NCI-H226 (cell line): ENCODE data around the gene TMEM45B.
"Not testable (repeated sequence)": the region's sequence is repeated elsewhere in the genome, so short reads cannot be mapped to it uniquely, and the experiment has no call there.

Experiments used
- DNase-seq: peaks from one replicate; pipeline ENCODE4 v3.0.0-alpha.2; 2015

The TMEM45B gene

DNA sequence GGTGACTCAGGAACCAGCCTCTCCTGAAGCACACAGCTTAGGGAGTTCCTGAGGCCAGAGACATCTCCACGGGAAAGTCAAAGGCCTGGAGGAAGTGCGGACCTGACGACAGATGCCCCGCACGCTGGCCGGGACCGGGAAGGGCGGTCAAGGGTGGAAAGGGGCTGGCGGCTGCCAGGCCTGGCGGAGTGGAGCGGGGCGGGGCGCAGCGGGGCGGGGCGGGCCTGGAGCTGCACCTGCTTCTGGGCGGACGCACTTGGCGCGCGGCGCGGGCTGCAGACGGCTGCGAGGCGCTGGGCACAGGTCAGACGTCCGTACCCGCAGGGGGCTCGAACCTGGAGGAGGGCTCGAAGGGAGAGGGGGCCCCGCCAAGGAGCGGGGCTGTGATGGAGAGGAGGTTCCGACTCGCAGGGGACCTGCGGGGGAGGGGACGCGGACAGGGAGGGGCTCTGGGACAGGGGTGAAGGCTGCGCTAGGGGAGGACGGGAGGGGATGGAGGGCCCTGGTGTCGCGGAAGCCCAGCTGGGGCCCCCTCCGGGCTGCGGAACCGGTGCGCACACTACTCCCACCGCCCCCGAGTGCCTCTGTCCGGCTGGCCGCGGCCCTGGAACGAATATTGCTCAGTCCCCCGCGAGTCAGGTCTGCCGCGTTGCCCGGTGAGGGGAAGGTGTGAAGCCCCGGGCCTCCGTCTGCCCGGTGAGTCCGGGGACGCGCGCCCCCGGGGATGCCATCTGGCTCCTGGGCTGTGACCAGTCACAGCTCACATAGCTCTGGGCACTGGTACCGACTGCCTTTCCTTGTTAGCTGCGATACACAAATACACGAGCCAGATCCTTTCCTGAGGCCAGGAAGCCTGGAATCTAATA is at the start of gene TMEM45B:
Gene TMEM45B, plus strand, starts transcription at position 253 of the 866 bp plus-strand sequence. CDS start 36,635 bp downstream, outside the sequence.
- DNase-seq, result no peak

DNA sequence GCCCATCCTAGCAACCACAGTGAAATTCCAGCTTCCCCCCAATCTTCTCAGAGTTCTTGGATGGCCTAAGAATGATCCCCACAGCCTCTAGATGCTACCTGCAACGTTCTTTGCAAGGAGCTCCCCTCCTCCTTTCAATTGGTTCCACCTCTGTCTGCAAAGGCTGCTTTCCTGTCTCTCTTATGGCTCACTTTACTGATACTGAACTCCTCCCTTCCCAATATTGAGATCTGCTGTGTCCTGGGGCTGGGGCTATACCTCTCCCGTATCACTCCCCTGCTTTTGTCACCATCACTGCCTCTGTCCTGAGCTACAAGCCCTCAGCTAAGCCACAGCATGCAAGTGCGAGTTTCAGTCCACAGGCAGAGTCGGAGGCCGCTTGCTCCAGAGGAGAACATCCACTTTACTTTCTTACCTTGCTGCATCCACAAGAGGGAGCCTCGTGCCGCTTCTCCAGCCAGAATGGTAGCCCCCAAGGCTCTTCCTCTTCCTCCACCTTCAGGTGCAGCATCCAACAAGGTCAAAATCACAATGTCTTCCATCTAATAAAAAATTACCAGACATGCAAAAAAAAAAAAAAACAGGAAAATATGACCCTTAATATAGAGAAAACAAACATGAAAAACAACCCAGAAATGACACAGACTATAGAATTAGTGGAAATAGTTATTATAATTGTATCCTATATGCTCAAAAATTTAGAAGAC is 48.6 kb upstream of the TMEM45B start:
- DNase-seq, result no peak

DNA sequence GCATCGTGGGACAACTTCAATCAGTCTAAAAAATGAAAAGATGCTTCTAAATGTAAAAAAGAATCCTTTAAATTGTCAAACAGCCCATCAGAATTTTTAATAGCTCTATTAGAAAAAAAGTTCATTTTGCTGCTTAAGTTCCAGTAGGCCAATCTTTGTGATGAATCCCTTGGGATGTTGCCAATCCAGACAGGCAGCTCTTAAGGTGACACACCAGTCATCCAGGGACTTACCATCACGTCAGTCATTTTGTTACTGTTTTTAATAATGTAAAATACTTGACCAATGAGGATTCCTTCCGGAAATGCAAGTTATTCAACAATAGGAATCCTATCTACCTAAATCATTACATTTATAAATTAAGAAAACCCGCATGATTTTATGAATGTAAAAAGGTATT is 47.8 kb upstream of the TMEM45B start:
- DNase-seq, result no peak

DNA sequence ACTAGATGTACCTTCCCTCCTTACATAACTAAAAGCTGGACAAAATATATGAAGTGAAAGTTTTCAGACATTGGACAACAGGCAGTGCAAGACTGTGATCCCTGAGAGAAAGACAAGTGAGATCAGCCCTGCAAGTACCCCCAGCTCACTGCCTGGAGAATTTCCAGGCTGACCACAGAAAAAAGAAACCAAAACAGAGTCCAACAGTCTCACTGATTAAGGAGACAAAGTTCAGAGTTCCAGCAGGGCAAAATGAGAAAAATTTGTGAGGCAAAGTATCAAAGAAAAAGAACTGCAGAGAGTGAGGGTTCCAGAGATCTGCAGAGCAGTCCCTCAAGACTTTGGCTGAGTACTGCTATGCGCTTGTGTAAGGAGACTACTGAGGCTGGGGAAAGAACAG is 47.3 kb upstream of the TMEM45B start:
- DNase-seq, result no peak

DNA sequence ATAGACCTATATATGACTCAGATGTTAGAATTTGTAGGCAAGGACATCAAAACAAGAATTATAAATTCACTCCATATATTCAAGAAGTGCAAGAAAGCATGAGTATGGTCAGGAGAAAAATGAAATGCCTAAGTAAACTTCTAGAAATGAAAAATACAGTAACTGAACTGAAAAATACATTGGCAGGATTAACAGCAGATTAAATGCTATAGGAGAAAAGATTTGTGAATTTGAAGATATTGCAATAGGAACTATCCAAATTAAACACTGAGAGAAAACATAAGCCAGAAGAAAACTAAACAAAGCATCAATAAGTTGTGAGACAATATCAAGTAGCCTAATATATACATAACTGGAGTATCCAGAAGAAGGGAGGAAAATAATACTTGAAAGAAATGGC is 46.6 kb upstream of the TMEM45B start:
- DNase-seq, result no peak

DNA sequence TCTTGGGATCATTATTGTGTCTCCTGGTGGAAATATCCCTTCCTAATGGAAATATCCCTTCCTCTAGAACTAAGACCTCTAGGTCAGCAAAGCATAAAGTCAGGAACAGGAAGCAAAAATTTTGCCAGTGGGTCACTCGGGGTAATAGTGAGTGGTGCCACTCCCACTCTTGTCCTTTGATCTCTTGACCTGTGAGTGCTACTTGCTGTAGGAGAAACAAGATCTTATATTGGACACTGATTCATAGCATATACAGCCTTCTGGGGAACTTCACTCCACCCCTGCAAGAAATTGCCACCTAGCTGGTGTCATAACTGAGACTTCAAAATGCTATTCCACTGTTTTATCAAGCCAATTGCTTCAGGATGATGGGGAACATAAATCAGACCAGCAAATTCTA is 44.7 kb upstream of the TMEM45B start:
- DNase-seq, result no peak

DNA sequence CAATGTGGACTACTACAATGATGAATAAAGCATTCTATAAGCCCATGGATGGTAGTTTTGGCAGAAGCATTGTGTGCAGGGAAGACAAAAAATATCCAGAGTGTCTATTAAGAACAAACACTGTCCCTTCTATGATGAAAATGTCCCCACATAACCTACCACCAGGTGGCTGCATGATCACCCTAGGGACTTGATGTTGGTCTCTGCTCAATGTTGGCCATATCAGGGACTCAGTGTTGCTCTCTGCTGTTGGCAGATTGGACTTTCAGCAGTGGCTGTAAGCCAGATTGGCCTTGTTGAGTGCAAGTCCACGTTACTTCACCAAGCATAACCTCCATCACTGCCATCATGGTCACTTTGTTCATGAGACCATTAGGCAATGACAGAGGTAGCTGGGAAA is 44.2 kb upstream of the TMEM45B start:
- DNase-seq, result not testable (repeated sequence)

DNA sequence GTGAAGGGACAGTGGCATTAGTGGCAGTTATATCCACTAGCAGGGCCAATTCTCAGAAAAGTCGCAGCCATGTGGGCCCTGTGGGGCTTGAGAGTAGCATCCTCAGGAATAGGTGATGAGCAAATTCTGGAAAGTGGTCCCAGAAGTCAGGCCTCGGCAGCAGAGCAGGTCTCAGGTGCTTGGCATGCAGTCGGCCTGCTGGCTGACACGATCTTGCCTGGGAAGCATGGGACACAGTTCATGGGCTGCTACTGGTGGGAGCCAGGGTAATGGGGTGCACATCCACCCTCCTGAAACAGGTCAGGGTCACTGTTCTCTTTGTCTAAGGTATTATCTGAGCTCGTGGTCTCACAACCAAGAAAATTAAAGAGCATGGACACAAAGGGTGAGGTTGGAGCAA is 36.8 kb upstream of the TMEM45B start:
- no peak for DNase-seq

DNA sequence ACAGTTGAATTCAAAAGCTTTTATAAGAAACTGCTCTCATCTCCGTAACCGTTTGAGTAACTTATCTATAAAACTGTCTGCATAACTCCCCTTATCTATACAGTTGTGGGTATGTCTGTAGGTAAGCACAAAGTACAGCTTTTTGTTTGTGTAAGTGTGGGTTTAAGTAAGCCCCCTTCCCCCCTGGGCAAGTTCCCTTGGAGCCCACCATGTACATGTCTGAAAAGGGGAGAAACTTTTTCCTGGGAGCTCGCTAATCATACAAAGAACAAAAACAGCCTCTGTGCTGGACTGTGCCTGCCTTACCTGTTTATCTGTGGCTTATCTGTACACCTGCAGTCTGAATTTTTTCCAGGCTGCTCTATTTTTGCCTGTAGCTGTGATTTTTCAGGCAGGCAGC is 36.3 kb upstream of the TMEM45B start:
- DNase-seq, result no peak

DNA sequence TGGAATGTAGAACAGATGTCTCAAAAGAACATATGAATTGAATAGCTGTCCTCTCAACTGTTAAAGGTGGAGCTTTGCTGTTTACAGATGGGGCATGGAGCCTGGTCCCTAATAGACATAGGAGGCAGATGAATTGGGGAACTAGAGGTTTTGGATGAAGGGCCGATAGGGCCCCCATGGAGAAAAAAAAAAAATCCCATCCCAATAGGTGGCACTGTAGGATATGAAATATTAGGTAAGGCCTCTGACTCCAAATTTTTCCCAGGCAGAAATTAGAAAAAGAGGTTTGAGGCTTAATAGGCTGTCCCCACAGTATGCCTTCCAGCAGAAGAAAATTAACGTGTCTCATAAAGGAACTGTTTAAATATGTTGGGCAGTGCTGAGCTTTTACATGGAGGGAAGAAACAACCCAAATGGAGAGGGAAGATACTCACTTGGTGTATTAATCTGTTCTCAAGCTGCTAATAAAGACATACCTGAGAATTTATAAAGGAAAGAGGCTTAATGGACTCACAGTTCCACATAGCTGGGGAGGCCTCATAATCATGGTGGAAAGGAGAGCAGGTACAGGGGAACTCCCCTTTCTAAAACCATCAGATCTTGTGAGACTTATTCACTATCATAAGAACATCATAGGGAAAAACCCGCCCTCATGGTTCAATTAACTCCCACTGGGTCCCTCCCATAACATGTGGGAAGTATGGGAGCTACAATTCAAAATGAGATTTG is 30.1 kb upstream of the TMEM45B start:
- peak; percentile 8 for DNase-seq

DNA sequence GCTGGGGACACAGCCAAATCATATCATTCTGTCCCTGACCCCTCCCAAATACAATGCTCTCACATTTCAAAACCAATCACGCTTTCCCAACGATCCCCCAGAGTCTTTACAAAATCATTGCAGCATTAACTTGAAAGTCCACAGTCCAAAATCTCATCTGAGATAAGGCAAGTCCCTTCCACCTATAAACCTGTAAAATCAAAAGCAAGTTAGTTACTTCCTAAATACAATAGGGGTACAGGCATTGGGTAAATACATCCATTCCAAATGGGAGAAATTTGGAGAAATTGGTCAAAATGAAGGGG is 29.6 kb upstream of the TMEM45B start:
- not testable (repeated sequence) for DNase-seq

DNA sequence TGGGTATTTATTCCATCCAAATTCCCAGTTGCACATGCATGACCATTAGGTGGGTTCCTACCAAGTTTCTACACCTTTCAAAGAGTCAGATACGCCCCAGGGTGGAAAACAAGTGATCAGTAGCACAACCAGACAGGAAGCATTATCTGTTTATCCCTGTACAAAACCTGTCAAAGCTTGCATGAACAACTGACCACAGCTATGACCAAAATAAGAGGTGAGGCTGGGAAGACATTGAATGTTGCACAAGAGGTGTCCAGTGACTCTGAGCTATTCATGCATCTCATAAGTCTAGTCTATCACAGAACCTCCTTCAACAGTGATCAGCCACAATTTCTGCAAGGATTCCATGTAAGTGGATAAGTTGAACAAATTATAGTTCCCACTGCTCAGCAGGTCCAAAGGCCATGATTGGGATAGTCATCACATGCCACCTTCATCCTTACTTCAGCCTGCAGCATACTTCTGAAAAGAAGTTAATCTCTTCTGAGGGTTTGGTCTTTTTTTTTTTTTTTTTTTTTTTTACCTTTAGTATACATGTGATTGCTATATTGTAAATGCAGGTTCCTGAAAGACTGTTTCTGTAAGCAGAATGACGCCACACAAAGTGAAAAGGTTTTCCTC is 28.0 kb upstream of the TMEM45B start:
- DNase-seq, result no peak

DNA sequence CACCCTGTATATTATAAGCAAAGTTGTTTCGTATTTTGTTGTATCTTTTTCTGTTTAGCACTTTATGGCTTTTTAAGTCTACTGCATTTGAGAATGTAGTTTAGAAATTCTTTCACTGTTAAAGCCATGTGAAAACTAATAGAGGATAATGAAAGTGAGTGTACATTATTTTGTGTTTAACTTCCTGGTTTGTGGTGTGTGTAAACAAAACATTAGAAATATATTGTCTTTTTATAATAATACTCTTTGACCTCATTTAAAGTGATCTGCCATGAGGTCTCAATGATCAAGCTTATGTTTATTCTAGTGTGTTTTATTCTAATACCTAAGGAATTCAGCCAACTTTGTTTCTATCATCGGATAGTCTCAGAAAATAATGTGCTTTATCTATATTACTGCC is 27.4 kb upstream of the TMEM45B start:
- no peak for DNase-seq

DNA sequence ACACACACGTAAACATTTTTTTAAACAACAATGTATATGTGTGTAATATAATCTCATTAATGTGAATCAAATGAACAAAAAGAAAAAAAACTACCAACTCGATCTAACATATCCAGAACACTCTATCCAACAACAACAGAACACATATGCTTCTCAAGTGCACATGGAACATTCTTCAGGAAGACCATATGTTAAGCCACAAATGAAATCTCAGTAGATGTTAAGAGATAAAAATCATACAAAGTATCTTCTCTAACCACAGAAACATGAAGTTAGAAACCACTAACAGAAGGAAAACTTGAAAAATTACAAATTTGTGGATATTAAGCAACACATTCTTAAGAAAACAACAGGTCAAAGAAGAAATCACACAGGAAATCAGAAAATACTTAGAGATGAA is 25.5 kb upstream of the TMEM45B start:
- no peak for DNase-seq

DNA sequence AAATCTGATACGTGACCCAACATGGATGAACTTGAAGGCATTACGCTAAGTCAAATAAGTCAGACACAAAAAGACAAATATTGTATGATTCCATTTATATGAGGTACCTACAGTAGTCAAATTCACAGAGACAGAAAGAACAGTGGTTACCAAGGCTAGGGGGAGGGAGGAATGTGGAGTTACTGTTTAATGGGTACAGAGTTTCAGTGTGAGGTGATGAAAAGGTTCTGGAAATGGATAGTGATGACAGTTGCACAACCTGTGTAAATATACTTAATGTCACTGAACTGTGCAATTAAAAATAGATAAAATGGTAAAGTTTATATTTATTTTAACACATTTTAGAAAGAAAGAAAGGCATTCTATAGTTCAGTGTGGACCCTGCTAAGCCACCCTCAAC is 24.1 kb upstream of the TMEM45B start:
- DNase-seq, result no peak

DNA sequence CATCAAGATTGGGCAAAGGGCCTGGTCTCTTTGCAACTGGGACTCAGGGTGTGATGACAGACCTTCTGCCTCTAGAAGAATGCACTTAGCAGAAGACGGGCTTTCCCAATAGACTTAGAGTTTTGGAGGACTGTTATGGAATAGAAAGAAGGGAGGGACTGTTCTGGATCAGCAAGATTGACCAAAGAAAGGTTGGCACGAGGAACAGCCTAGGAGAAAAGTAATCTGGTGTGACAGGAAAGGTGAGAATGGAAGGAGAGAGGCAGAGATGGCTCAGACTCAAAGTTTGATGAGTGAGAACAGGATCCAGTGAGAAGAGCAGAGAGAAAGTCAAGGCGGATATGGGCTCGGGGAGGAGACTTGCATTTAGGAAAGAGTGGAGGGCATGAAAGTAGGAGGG is 23.0 kb upstream of the TMEM45B start:
- no peak for DNase-seq

DNA sequence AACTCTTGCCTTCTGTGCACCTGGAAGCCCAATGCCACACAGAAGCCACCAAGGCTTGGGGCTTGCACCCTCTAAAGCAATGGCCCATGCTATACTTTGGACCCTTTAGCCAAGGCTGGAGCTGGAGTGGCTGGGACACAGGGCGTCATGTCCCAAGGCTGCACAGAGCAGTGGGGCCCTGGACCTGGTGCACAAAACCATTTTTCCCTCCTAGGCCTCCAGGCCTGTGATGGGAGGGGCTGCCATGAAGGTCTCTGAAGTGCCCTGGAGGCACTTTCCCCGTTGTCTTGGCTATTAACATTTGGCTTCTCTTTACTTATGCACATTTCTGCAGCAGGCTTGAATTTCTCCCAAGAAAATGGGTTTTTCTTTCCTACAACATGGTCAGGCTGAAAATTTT is 20.6 kb upstream of the TMEM45B start:
- DNase-seq, result no peak

DNA sequence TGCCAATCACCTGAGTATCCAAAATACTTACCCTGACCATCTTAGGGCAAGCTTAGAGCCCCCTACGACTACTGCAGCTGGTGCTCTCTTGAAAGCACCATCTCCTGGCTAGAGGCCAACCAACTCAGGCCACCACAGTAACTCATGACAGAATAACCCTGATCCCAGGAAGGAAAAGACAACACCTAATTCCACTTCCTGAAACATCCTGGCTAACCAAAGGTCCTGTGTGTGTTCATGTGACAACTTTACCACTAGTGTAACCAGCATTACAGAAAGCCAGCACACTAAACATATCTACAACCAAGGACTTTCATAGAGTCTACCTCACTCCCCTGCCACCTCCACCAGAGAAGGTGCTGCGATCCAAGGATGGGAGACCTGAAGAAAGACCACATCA is 17.4 kb upstream of the TMEM45B start:
- no peak for DNase-seq

DNA sequence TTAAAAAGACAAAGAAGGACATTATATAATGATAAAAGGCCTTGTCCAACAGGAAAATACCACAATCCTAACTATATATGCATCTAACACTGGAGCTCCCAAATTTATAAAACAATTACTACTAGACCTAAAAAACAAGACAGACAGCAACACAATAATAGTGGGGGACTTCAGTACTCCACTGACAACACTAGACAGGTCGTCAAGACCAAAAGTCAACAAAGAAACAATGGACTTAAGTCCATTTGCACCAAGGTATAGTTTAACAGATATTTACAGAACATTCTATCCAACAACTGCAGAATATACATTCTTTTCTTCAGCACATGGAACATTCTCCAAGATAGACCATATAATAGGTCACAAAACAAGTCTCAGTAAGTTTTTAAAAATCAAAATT is 15.5 kb upstream of the TMEM45B start:
- not testable (repeated sequence) for DNase-seq

DNA sequence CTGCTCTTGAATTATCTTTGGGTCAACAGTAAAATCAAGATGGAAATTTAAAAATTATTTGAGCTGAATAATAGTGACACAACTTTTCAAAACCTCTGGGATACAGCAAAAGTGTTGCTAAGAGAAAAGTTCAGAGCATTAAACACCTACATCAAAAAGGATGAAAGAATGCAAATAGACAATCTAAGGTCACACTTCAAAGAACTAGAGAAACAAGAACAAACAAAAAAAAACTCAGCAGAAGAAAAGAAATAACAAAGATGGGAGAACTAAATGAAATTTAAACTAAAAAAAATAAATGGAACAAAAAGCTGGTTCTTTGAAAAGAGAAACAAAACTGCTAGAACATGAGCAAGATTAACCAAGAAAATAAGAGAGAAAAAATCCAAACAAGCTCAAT is 15.0 kb upstream of the TMEM45B start:
- no peak for DNase-seq

DNA sequence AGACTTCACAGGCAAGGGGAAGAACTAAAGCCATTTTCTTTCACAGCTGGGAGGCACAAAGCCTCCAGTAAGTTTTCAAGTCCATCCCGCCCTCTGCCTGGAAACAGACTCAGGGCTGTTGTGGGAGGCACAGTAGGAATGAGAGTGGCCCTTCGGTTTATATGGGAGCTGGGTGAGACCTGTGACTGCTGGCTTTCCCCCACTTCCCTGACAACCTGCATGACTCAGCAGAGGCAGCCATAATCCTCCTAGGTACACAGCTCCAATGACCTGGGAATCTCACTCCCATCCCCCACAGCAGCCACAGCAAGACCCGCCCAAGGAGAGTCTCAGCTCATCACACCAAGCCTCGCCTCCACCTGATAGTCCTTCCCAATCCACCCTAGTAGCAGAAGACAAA is 12.1 kb upstream of the TMEM45B start:
- no peak for DNase-seq

DNA sequence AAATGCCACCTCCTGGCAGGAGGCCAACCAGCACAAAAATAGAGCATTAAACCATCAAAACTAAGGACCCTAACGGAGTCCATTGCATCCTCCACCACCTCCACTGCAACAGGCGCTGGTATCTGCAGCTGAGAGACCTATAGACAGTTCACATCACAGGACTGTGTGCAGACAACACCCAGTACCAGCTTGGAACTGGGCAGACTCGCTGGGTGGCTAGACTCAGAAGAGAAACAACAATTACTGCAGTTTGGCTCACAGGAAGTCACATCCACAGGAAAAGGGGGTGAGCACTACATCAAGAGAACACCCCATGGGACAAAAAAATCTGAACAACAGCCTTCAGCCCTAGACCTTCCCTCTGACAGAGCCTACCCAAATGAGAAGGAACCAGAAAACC is 11.6 kb upstream of the TMEM45B start:
- no peak for DNase-seq

DNA sequence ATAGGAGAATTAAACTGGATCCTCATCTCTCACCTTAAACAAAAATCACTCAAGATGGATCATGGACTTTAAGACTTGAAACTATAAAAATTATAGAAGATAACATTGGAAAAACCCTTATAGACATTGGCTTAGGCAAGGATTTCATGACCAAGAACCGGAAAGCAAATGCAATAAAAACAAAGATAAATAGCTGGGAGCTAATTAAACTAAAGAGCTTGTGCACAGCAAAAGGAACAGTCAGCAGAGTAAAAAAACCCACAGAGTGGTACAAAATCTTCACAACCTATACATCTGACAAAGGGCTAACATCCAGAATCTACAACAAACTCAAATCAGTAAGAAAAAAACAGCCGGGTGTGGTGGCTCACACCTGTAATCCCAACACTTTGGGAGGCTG is 7.4 kb upstream of the TMEM45B start:
- not testable (repeated sequence) for DNase-seq
